ENCODE data around the gene SDK2. TPM values are rescaled to one million over a fixed set of nuclear protein-coding genes. Genes with fewer than 3 reads are reported as not detected.
A peak's percentile ranks its signal among the peaks of the same experiment; 100 is the strongest.

The SDK2 gene
- total RNA-seq, 4 donors from 2014 or later: 1.5 to 7.0 (median 3.7) TPM

DNA sequence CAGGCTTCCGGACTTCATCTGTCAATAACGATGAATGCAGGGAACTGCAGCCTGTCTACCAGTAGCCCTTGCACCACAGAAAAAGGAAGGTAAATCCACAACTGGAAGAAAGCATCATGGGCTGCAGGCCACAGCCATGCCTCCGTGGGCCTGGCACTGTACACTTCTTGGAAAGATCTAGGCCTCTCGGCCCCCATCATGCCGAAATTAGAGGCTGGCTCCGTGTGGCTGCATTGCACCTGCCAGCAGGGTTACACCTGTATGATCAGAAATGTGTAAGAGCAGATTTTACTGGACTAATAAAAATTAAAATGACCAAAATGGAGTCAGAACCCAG lies 52.2 kb downstream of the SDK2 start:
- WGBS, 2 donors: 80% methylated on average over 6 of the region's 6 CpGs
- Histone ChIP-seq H3K27me3 (no peaks in the 10 kb centered on the region), H3K9me3 (no peaks in the 10 kb centered on the region), H3K4me3 (replicated peaks in 1 of 3) (no peak overlapping the region), H3K36me3 (no peaks in the 10 kb centered on the region), H3K4me1 (no peaks in the 10 kb centered on the region), H3K27ac (no peak overlapping the region)
- no peak for TF ChIP-seq POLR2A (IDR thresholded peaks at IDR 0.05)
- TF ChIP-seq, protein P1, sequence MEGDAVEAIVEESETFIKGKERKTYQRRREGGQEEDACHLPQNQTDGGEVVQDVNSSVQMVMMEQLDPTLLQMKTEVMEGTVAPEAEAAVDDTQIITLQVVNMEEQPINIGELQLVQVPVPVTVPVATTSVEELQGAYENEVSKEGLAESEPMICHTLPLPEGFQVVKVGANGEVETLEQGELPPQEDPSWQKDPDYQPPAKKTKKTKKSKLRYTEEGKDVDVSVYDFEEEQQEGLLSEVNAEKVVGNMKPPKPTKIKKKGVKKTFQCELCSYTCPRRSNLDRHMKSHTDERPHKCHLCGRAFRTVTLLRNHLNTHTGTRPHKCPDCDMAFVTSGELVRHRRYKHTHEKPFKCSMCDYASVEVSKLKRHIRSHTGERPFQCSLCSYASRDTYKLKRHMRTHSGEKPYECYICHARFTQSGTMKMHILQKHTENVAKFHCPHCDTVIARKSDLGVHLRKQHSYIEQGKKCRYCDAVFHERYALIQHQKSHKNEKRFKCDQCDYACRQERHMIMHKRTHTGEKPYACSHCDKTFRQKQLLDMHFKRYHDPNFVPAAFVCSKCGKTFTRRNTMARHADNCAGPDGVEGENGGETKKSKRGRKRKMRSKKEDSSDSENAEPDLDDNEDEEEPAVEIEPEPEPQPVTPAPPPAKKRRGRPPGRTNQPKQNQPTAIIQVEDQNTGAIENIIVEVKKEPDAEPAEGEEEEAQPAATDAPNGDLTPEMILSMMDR (IDR thresholded peaks at IDR 0.05): no peak
- no peak for DNase-seq
- intact Hi-C loops (cut with DNase I): loop anchor here (10.0 kb wide), 1 partner anchor 123 kb away; no protein-coding TSS in a partner anchor

- Histone ChIP-seq H3K4me3 (replicated peaks in 1 of 3) (no peak overlapping the region), H3K4me1 (no peaks in the 10 kb centered on the region), H3K36me3 (no peaks in the 10 kb centered on the region), H3K9me3 (no peaks in the 10 kb centered on the region), H3K27ac (no peak overlapping the region), H3K27me3 (no peaks in the 10 kb centered on the region)
- intact Hi-C loops (cut with DNase I): loop anchor here (10.0 kb wide), 1 partner anchor 123 kb away; no protein-coding TSS in a partner anchor
- peak in 1 of 2 donors; percentile 14 for DNase-seq
- TF ChIP-seq POLR2A (IDR thresholded peaks at IDR 0.05): no peak
- TF ChIP-seq, protein P1 (IDR thresholded peaks at IDR 0.05): no peak
- WGBS, 2 donors: 59 to 65% methylated on average over 19 of the region's 19 CpGs
Measured at GRCh38 chr17:73591296-73592078, 52.8 kb downstream of the SDK2 start.

DNA sequence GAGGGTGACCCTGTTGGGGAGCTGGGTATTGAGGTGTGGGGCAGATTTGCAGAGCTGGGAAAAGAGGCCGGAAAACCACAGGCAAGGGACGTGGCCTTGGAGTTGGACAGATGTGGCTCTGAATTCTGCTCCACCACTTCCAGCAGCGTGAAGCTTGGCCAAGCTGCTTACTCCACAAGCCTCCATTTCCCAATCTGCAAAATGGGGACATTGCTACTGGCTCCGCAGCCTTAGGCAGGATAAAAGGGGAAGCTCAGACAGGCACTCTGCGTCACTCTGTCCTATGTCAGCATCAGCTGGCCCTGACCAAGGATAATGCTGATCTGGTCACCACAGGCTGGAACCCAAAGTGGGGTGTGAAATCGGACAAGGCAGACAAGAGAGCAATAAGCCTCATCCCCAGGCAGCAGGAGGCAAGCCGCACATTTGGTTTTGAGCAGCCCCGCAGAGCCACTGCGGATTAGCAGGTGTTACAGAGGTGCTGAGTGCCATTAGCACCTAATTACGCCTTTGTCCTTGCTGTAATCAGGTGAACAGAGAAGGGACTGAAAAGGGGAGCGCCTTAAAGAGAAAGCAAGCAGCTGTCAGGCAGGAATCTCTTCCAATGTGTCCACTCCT lies 54.8 kb downstream of the SDK2 start:
- no peak for TF ChIP-seq POLR2A (IDR thresholded peaks at IDR 0.05)
- TF ChIP-seq, protein P1 (IDR thresholded peaks at IDR 0.05): no peak
- Histone ChIP-seq H3K27ac (no peak overlapping the region), H3K36me3 (no peaks in the 10 kb centered on the region), H3K27me3 (no peaks in the 10 kb centered on the region), H3K4me3 (replicated peaks in 1 of 3) (no peak overlapping the region), H3K9me3 (no peaks in the 10 kb centered on the region), H3K4me1 (no peaks in the 10 kb centered on the region)
- DNase-seq: no peak
- intact Hi-C loops (cut with DNase I): no loop called here
- WGBS, 2 donors: 94 to 98% methylated on average over 11 of the region's 11 CpGs

DNA sequence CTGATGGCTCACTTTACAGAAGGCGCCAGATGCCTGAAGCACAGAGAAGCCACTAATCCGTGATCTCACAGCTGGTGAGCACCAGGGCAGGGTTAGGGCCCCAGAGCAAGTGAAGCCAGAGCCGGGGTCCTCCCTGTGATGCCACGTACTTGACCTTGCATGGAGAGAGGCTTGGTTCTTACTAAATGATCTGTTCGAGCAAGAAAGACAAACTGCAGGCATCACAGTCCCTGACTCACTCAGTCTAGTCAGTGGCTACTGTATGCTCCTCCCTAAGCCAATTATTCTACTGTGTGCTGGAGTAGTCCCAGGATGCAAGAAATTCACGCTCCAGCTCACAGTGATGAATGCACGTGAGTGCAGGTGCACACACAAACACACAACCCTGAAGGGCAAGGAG lies 55.4 kb downstream of the SDK2 start:
- intact Hi-C loops (cut with DNase I): no loop called here
- H3K4me1 ChIP-seq: no peaks in the 10 kb centered on the region
- no peak for TF ChIP-seq POLR2A (IDR thresholded peaks at IDR 0.05)
- TF ChIP-seq, protein P1 (IDR thresholded peaks at IDR 0.05): no peak
- DNase-seq: no peak
- H3K36me3 ChIP-seq: no peaks in the 10 kb centered on the region
- no peak overlapping the region for H3K27ac ChIP-seq
- no peak overlapping the region for H3K4me3 ChIP-seq (replicated peaks in 1 of 3)
- H3K27me3 ChIP-seq: no peaks in the 10 kb centered on the region
- no peaks in the 10 kb centered on the region for H3K9me3 ChIP-seq
- WGBS, 2 donors: 82 to 87% methylated on average over 7 of the region's 7 CpGs

- Histone ChIP-seq H3K9me3 (no peaks in the 10 kb centered on the region), H3K27ac (no peak overlapping the region), H3K36me3 (no peaks in the 10 kb centered on the region), H3K4me1 (no peaks in the 10 kb centered on the region), H3K27me3 (no peaks in the 10 kb centered on the region), H3K4me3 (replicated peaks in 1 of 3) (no peak overlapping the region)
- intact Hi-C loops (cut with DNase I): no loop called here
- no peak for DNase-seq
- 90 to 92% methylated on average over 13 to 15 of the region's 15 CpGs for WGBS, 2 donors
- TF ChIP-seq, protein P1 (IDR thresholded peaks at IDR 0.05): no peak
- TF ChIP-seq POLR2A (IDR thresholded peaks at IDR 0.05): no peak
Measured at GRCh38 chr17:73588301-73588846, 55.9 kb downstream of the SDK2 start.

All from thyroid gland (tissue), 4 donors.